IMR-90 (cell line): ENCODE data around the gene SRMS. TPM values are rescaled to one million over a fixed set of nuclear protein-coding genes. Genes with fewer than 3 reads are reported as not detected.
A peak's percentile ranks its signal among the peaks of the same experiment; 100 is the strongest.

Experiments
- ATAC-seq: fragments of 200-7000 bp; cut with Tn5 transposase; 2 replicates; pipeline ENCODE4 v1.9.1; 2020; ENCODE audit warnings: low read depth, mild to moderate bottlenecking, moderate library complexity
- BruUV-seq: library from RNA; stranded (reverse); fragments of 400-500 nt; replicated peaks from 2 replicates; lab custom pipeline; 2021; lab: Mats Ljungman, UMichigan
- CTCF ChIA-PET: fragments of 300-600 bp; formaldehyde crosslinking; extraction: SDS; loops from one replicate; lab custom pipeline; 2021; ENCODE audit warnings: antibody characterized with exemption; lab: Yijun Ruan, JAX
- POLR2A ChIA-PET: fragments of 300-600 bp; sonication (Branson Sonifier 250); formaldehyde crosslinking; loops from one replicate; lab custom pipeline; 2022; ENCODE audit warnings: antibody characterized with exemption; ENCODE audit not compliant: unreplicated experiment; lab: Charles Lee
- DNase-seq: peaks from one replicate; pipeline ENCODE4 v3.0.0; 2013
- H2AFZ ChIP-seq: replicated peaks from 2 replicates; pipeline ENCODE3; 2013; ENCODE audit warnings: low read length, mild to moderate bottlenecking; ENCODE audit not compliant: poor library complexity
- H2AK5ac ChIP-seq: 2 replicates; pipeline ENCODE4 v1.6.1; 2013; ENCODE audit warnings: low read depth, low read length, inconsistent platforms
- H2AK9ac ChIP-seq: replicated peaks from 2 replicates; pipeline ENCODE3; 2013; ENCODE audit warnings: mild to moderate bottlenecking, low read depth, low read length, moderate library complexity; ENCODE audit not compliant: poor library complexity
- H2BK120ac ChIP-seq: 2 replicates; pipeline ENCODE4 v1.6.1; 2013; ENCODE audit warnings: low read depth, low read length, inconsistent platforms
- H2BK15ac ChIP-seq: 3 replicates; pipeline ENCODE4 v1.6.1; 2013; ENCODE audit warnings: low read depth, low read length, inconsistent platforms
- H2BK20ac ChIP-seq: 2 replicates; pipeline ENCODE4 v1.6.1; 2013; ENCODE audit warnings: low read depth, mild to moderate bottlenecking, inconsistent platforms, low read length, moderate library complexity
- H2BK5ac ChIP-seq: 2 replicates; pipeline ENCODE4 v1.6.1; 2013; ENCODE audit warnings: mild to moderate bottlenecking, low read depth, low read length, inconsistent platforms; ENCODE audit not compliant: poor library complexity, severe bottlenecking
- H3K14ac ChIP-seq: replicated peaks from 2 replicates; pipeline ENCODE4 v1.6.1; 2013; ENCODE audit warnings: low read depth, low read length, inconsistent platforms
- H3K18ac ChIP-seq: 2 replicates; pipeline ENCODE4 v1.6.1; 2013; ENCODE audit warnings: low read depth, low read length, control low read depth
- H3K23ac ChIP-seq: 2 replicates; pipeline ENCODE4 v1.6.1; 2013; ENCODE audit warnings: low read depth, low read length, inconsistent platforms
- H3K27ac ChIP-seq: 2 replicates; pipeline ENCODE4 v1.5.1; 2013; ENCODE audit warnings: mild to moderate bottlenecking, control low read depth, low read length; ENCODE audit not compliant: insufficient read depth
- H3K27me3 ChIP-seq: 2 replicates; pipeline ENCODE4 v1.6.1; 2013; ENCODE audit warnings: low read length; ENCODE audit not compliant: control insufficient read depth, insufficient read depth
- H3K36me3 ChIP-seq: 2 replicates; pipeline ENCODE4 v1.6.1; 2013; ENCODE audit warnings: low read length, mixed read lengths; ENCODE audit not compliant: control insufficient read depth, insufficient read depth
- H3K4ac ChIP-seq: 2 replicates; pipeline ENCODE4 v1.6.1; 2013; ENCODE audit warnings: low read depth, low read length, inconsistent platforms
- H3K4me1 ChIP-seq: 2 replicates; pipeline ENCODE4 v1.6.1; 2013; ENCODE audit warnings: low read length, mixed read lengths; ENCODE audit not compliant: control insufficient read depth, insufficient read depth
- H3K4me2 ChIP-seq: 2 replicates; pipeline ENCODE4 v1.6.1; 2013; ENCODE audit warnings: low read depth, mild to moderate bottlenecking, control low read depth, low read length, moderate library complexity
- H3K4me3 ChIP-seq: 2 replicates; pipeline ENCODE4 v1.5.1; 2013; ENCODE audit warnings: low read depth, mild to moderate bottlenecking, control low read depth, low read length, moderate library complexity; ENCODE audit not compliant: insufficient read depth
- H3K56ac ChIP-seq: 2 replicates; pipeline ENCODE4 v1.6.1; 2013; ENCODE audit warnings: low read length, inconsistent platforms; ENCODE audit not compliant: insufficient read depth; ENCODE audit errors: extremely low read depth
- H3K79me1 ChIP-seq, 2 experiments: 2 replicates each; pipeline ENCODE4 v1.6.1; 2013; ENCODE audit warnings: low read length in 2 of 2, inconsistent platforms in 1 of 2, low read depth in 1 of 2
- H3K9ac ChIP-seq: 2 replicates; pipeline ENCODE4 v1.6.1; 2013; ENCODE audit warnings: low read depth, low read length, control low read depth
- H3K9me1 ChIP-seq: 2 replicates; pipeline ENCODE4 v1.6.1; 2013; ENCODE audit warnings: low read length, inconsistent platforms; ENCODE audit not compliant: insufficient read depth
- H3K9me3 ChIP-seq: 2 replicates; pipeline ENCODE4 v1.6.1; 2013; ENCODE audit warnings: low read length; ENCODE audit not compliant: control insufficient read depth, insufficient read depth
- H4K20me1 ChIP-seq: 2 replicates; pipeline ENCODE4 v1.6.1; 2013; ENCODE audit warnings: low read length, inconsistent platforms; ENCODE audit not compliant: insufficient read depth
- H4K5ac ChIP-seq: 2 replicates; pipeline ENCODE4 v1.6.1; 2013; ENCODE audit warnings: mild to moderate bottlenecking, low read depth, low read length, control low read depth
- H4K8ac ChIP-seq, 2 experiments: 2 replicates each; pipeline ENCODE4 v1.6.1; 2013; ENCODE audit warnings: low read depth in 2 of 2, low read length in 2 of 2, control low read depth in 1 of 2, inconsistent platforms in 1 of 2
- H4K91ac ChIP-seq: 2 replicates; pipeline ENCODE4 v1.6.1; 2013; ENCODE audit warnings: low read depth, low read length, inconsistent platforms; ENCODE audit not compliant: insufficient read depth
- FOS ChIP-seq: fragments of 150-350 bp; IDR thresholded peaks from 2 replicates; pipeline ENCODE4 v1.6.1; 2016; ENCODE audit warnings: low read depth, low read length
- MAZ ChIP-seq: IDR thresholded peaks from 2 replicates; pipeline ENCODE4 v1.6.1; 2012; ENCODE audit warnings: low read depth, mild to moderate bottlenecking, low read length, improper control_type of control experiment, moderate library complexity, borderline replicate concordance
- WGBS, 2 experiments: methylation state at CpG; one replicate each; pipeline versions ENCODE4 v1.1.5 to v1.1.7; 2013; ENCODE audit warnings: missing lambda C conversion rate in 2 of 2; ENCODE audit not compliant: insufficient read length in 1 of 2; ENCODE audit errors: extremely low coverage in 2 of 2; 5-methylcytosine and 5-hydroxymethylcytosine counted together
- dilution Hi-C: fragments of 300-500 bp; cut with HindIII; formaldehyde crosslinking; loops from one replicate; pipeline ENCODE4 v1.14.3; 2018; ENCODE audit warnings: low sequenced_read_pairs; ENCODE audit not compliant: unreplicated experiment
- in situ Hi-C: fragments of 300-500 bp; cut with MboI; formaldehyde crosslinking; loops from 3 replicates; pipeline ENCODE4 v1.14.3; 2019; ENCODE audit warnings: low sequenced_read_pairs, inconsistent platforms, mixed read lengths
- intact Hi-C: fragments of 100-400 bp; cut with micrococcal nuclease; formaldehyde crosslinking; loops from 2 replicates; pipeline ENCODE4 v1.10.0; 2022
- polyA plus RNA-seq, 3 experiments: library from polyadenylated mRNA; depleted of rRNA; stranded (reverse); fragments of >200 nt; gene quantifications; 2 replicates each; pipeline ENCODE4 v1.2.3, GENCODE V29; 2012; ENCODE audit warnings: low replicate concordance in 1 of 3
- total RNA-seq: library from RNA; depleted of rRNA; stranded (reverse); fragments of >200 nt; gene quantifications from 2 replicates; pipeline ENCODE4 v1.2.3, GENCODE V29; 2012

SRMS gene
- total and polyA plus RNA-seq, 2 of the 4 experiments (the other 2 are of a cell fraction): not detected

- 0% methylated on average over 17 of the region's 37 CpGs; no CpG with 5 or more reads in 1 of the 2 experiments for whole genome bisulfite sequencing, 2 experiments
Measured at GRCh38 chr20:63553251-63553932, 5.8 kb upstream of the SRMS start.

More at GRCh38 chr20:63553251-63553932, 5.8 kb upstream of the SRMS start:
- H4K91ac ChIP-seq: no peak overlapping the region
- in situ Hi-C loops: no loop called here
- CTCF ChIA-PET: no interaction called here
- no peak overlapping the region; the same call in 1 of the 2 replicates for H4K5ac ChIP-seq
- H3K4me1 ChIP-seq: peaks cover 5% of the 10 kb centered on the region; the same call in 1 of the 2 replicates
- H3K9ac ChIP-seq: peak overlapping the region; percentile 5
- no peak overlapping the region for H2BK20ac ChIP-seq
- intact Hi-C loops: no loop called here
- no peak overlapping the region for H2BK15ac ChIP-seq
- H3K27ac ChIP-seq: no peak overlapping the region
- peak overlapping the region in 1 of 2 experiments; percentile 81; a peak in 1 of 4 replicates for H4K8ac ChIP-seq
- no peak overlapping the region for H3K56ac ChIP-seq
- peak overlapping the region; percentile 58 for H2AK9ac ChIP-seq
- H3K27me3 ChIP-seq: peaks cover 10% of the 10 kb centered on the region
- H2AK5ac ChIP-seq: no peak overlapping the region
- no peak overlapping the region; the same call in 1 of the 2 replicates for H3K18ac ChIP-seq
- no peak overlapping the region for H2BK5ac ChIP-seq
- BruUV-seq: no TSS peak
- no peaks in the 10 kb centered on the region for H3K9me1 ChIP-seq
- H4K20me1 ChIP-seq: no peaks in the 10 kb centered on the region; the same call in 1 of the 2 replicates
- no peaks in the 10 kb centered on the region for H3K79me1 ChIP-seq
- H3K4me3 ChIP-seq: peak overlapping the region; percentile 63
- ATAC-seq (peak; percentile 90), DNase-seq (peak; percentile 83)
- peak overlapping the region; percentile 92 for H3K4me2 ChIP-seq
- H3K23ac ChIP-seq: no peak overlapping the region
- peak overlapping the region; percentile 96 for H2AFZ ChIP-seq
- H3K14ac ChIP-seq: peak overlapping the region; percentile 89
- peak; percentile 87 for TF ChIP-seq MAZ
- TF ChIP-seq FOS: no peak
- no peak overlapping the region for H2BK120ac ChIP-seq
- peak overlapping the region; percentile 29; the same call in 1 of the 2 replicates for H3K4ac ChIP-seq
- dilution Hi-C loops: no loop called here
- no peaks in the 10 kb centered on the region for H3K9me3 ChIP-seq
- POLR2A ChIA-PET: no interaction called here
- no peaks in the 10 kb centered on the region for H3K36me3 ChIP-seq
